GM18870 (cell line): Measurements from ENCODE around the gene KPNA1.
"Not testable (repeated sequence)": the region's sequence is repeated elsewhere in the genome, so short reads cannot be mapped to it uniquely, and the experiment has no call there.

Source experiments
- ATAC-seq: cut with Tn5 transposase; IDR thresholded peaks from one replicate; pipeline ENCODE4 v1.9.1; 2021; ENCODE audit warnings: moderate library complexity; ENCODE audit not compliant: unreplicated experiment

The KPNA1 gene

GRCh38 chr3:122481390-122481789, 33.3 kb downstream of the KPNA1 start:
- no peak for ATAC-seq

GRCh38 chr3:122476532-122476931, 38.2 kb downstream of the KPNA1 start:
- ATAC-seq: no peak

GRCh38 chr3:122475316-122475715, 39.4 kb downstream of the KPNA1 start:
- ATAC-seq: no peak

- no peak for ATAC-seq
Observed at GRCh38 chr3:122469659-122470058, 45.1 kb downstream of the KPNA1 start.

- ATAC-seq: peak; percentile 78
Observed at GRCh38 chr3:122468896-122469533, 45.7 kb downstream of the KPNA1 start.

- ATAC-seq: no peak
Observed at GRCh38 chr3:122466701-122467240, 48.0 kb downstream of the KPNA1 start.

- ATAC-seq: no peak
Observed at GRCh38 chr3:122464659-122465058, 50.1 kb downstream of the KPNA1 start.

- ATAC-seq: no peak
Observed at GRCh38 chr3:122462406-122462805, 52.3 kb downstream of the KPNA1 start.

- ATAC-seq: no peak
Observed at GRCh38 chr3:122461806-122462205, 52.9 kb downstream of the KPNA1 start.

- no peak for ATAC-seq
Observed at GRCh38 chr3:122458992-122459391, 55.7 kb downstream of the KPNA1 start.

GRCh38 chr3:122457706-122458105, 57.0 kb downstream of the KPNA1 start:
- ATAC-seq: no peak

- ATAC-seq: no peak
Observed at GRCh38 chr3:122456074-122456473, 58.7 kb downstream of the KPNA1 start.

GRCh38 chr3:122451371-122451770, 63.4 kb downstream of the KPNA1 start:
- no peak for ATAC-seq

- ATAC-seq: not testable (repeated sequence)
Observed at GRCh38 chr3:122448218-122448617, 66.5 kb downstream of the KPNA1 start.

GRCh38 chr3:122444491-122444887, 70.2 kb downstream of the KPNA1 start:
- not testable (repeated sequence) for ATAC-seq

- not testable (repeated sequence) for ATAC-seq
Observed at GRCh38 chr3:122443762-122444490, 70.8 kb downstream of the KPNA1 start.

- ATAC-seq: no peak
Observed at GRCh38 chr3:122443090-122443489, 71.6 kb downstream of the KPNA1 start.

- no peak for ATAC-seq
Observed at GRCh38 chr3:122435950-122436349, 78.8 kb downstream of the KPNA1 start.

GRCh38 chr3:122430371-122430770, 84.4 kb downstream of the KPNA1 start:
- ATAC-seq: no peak

- no peak for ATAC-seq
Observed at GRCh38 chr3:122427857-122428471, 86.8 kb downstream of the KPNA1 start.

- no peak for ATAC-seq
Observed at GRCh38 chr3:122421836-122422235, 92.9 kb downstream of the KPNA1 start.

- no peak for ATAC-seq
Observed at GRCh38 chr3:122421101-122421500, 93.6 kb downstream of the KPNA1 start.
